Memory B cell (primary cell): ENCODE results near the gene TNIP3.

Experiments used
- ATAC-seq: fragments of 150-1000 bp; cut with Tn5 transposase; 2 replicates; pipeline ENCODE4 v1.10.0; 2021; ENCODE audit warnings: low read depth, mild to moderate bottlenecking, moderate library complexity
- DNase-seq, 2 donors: peaks; one replicate each; pipeline ENCODE4 v3.0.0; 2022; ENCODE audit warnings: low spot score in 2 of 2
- H3K27ac Mint-ChIP-seq: one replicate; pipeline ENCODE4 v1.8.0; 2022; ENCODE audit warnings: mild to moderate bottlenecking, moderate library complexity, mixed read lengths
- H3K27me3 Mint-ChIP-seq: one replicate; pipeline ENCODE4 v1.8.0; 2022; ENCODE audit warnings: mixed read lengths
- H3K36me3 Mint-ChIP-seq: one replicate; pipeline ENCODE4 v1.8.0; 2022; ENCODE audit warnings: mild to moderate bottlenecking, mixed read lengths
- H3K4me1 Mint-ChIP-seq: one replicate; pipeline ENCODE4 v1.8.0; 2022; ENCODE audit warnings: mixed read lengths
- H3K4me3 Mint-ChIP-seq: one replicate; pipeline ENCODE4 v1.8.0; 2022; ENCODE audit warnings: mild to moderate bottlenecking, moderate library complexity, mixed read lengths
- H3K9me3 Mint-ChIP-seq: one replicate; pipeline ENCODE4 v1.8.0; 2022; ENCODE audit warnings: mixed read lengths

Gene TNIP3

GRCh38 chr4:121165206-121165605 is 1.1 kb upstream of the TNIP3 start:
- H3K4me3 Mint-ChIP-seq: no peak overlapping the region
- H3K36me3 Mint-ChIP-seq: no peaks in the 10 kb centered on the region
- no peaks in the 10 kb centered on the region for H3K27me3 Mint-ChIP-seq
- no peaks in the 10 kb centered on the region for H3K4me1 Mint-ChIP-seq
- H3K9me3 Mint-ChIP-seq: no peaks in the 10 kb centered on the region
- no peak overlapping the region for H3K27ac Mint-ChIP-seq
- DNase-seq (no peak), ATAC-seq (no peak)

DNA sequence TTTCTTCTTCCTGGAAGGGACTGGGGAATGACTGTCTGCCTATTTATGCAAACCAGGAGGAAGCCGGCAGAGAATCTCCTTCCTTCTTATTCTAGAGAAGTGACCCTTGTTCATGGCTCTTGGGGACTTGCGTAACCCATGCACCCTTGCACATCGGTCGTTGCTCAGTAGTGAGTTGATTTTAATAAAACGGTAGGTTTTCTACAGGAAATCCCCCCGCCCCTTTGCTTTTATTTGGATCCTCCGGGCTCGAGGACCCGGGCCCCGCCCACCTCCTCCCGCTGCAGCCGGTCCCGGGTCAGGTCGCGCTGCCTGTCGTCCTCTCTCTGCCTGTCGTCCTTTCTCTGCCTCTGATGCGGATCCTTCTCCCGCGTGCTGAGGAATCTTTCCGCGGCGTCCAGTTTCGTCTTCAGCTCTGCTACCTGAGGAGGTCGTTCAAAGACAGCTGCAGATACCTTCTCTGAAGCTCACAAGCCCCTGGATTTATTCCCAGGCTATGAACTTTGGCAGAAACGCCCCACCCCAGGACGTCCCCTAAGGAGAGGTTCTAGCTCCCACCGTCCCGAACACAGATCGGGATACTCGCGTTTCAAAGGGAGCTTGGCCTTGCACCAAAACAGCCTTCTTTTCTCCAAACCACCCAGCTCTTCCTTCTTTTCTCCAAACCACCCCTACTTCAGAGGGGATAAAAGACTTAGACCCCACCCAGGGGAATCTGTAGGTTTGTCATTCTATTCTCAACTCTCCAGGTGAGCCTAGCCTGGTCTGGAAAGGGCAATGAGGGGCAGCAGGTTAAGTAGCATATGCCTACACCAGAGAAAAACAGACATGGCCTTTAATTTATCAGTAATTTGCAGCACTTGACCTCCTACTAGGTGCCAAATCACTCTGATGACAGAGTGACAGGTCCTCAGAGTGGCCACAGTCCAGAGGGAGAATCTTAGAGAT is 7.0 kb downstream of the TNIP3 start:
- DNase-seq (no peak), ATAC-seq (no peak)
- H3K27me3 Mint-ChIP-seq: peaks cover 5% of the 10 kb centered on the region
- H3K4me3 Mint-ChIP-seq: peak overlapping the region; percentile 59
- H3K9me3 Mint-ChIP-seq: no peaks in the 10 kb centered on the region
- H3K27ac Mint-ChIP-seq: no peak overlapping the region
- H3K36me3 Mint-ChIP-seq: no peaks in the 10 kb centered on the region
- H3K4me1 Mint-ChIP-seq: peaks cover 5% of the 10 kb centered on the region

DNA sequence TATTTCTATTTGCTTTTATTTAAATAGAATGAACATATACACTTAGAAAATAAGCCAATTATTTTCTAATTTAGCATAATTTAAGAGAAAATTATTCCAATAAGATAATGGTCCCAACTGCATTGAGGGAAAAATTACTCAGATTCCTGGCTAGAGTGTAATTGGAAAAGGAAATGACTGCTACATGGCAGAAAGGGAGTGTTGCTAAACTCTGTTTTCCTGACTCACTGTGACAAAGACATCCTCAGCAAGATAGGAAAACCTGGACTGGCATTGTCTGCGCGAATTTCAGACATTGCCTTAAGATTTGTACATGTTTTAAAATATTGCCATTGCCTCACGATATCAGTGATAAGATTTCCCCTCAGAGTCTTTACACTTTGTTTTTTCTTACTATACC is 8.2 kb downstream of the TNIP3 start:
- ATAC-seq: no peak
- Mint-ChIP-seq H3K36me3 (no peaks in the 10 kb centered on the region), H3K4me1 (peaks cover 5% of the 10 kb centered on the region), H3K27ac (no peak overlapping the region), H3K27me3 (peaks cover 5% of the 10 kb centered on the region), H3K9me3 (no peaks in the 10 kb centered on the region), H3K4me3 (no peak overlapping the region)
- no peak for DNase-seq

DNA sequence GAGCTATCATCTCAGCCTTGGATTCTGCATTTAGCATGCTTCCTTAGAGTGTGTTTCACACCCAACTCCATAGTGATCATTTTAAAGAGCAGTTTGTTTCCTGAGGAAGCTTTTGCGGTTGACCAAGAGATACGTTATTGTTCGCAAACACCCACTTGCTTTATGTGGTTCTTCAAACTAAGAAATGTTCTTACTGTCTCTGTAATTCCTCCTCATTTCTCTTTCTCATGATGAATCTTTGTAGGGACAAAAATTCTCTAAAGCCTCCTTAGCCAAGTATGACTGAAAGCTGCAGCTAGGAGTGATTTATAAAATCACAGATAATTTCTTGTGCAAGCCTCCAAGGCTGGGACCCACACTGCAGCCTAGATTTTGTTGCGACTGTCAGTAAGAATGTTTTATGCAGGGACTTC is 10.0 kb downstream of the TNIP3 start:
- DNase-seq (no peak), ATAC-seq (no peak)
- Mint-ChIP-seq H3K27me3 (peaks cover 5% of the 10 kb centered on the region), H3K4me3 (no peak overlapping the region), H3K36me3 (no peaks in the 10 kb centered on the region), H3K9me3 (no peaks in the 10 kb centered on the region), H3K27ac (no peak overlapping the region), H3K4me1 (peaks cover 5% of the 10 kb centered on the region)

DNA sequence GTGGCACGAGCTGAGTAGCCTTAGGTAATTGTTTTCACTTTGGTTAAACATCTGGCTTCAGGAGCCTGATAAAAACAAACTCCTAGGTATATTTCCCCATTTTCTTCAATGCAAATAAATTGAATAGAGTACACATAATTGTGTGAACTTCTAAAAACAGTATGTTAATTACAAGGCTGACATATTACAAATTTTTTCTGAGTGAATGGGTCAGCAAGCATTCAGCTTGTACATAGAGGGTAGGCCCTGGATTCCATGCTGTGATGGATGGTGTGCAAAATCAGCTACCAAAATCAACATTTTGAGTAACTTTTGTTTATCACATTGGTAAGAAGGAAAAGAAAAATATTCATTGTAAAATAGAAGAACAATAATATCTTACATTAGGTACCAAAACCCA is 12.2 kb downstream of the TNIP3 start:
- Mint-ChIP-seq H3K4me3 (no peak overlapping the region), H3K4me1 (peaks cover under 1% of the 10 kb centered on the region), H3K27ac (no peak overlapping the region), H3K36me3 (no peaks in the 10 kb centered on the region), H3K27me3 (peaks cover under 1% of the 10 kb centered on the region), H3K9me3 (no peaks in the 10 kb centered on the region)
- DNase-seq (no peak), ATAC-seq (no peak)

DNA sequence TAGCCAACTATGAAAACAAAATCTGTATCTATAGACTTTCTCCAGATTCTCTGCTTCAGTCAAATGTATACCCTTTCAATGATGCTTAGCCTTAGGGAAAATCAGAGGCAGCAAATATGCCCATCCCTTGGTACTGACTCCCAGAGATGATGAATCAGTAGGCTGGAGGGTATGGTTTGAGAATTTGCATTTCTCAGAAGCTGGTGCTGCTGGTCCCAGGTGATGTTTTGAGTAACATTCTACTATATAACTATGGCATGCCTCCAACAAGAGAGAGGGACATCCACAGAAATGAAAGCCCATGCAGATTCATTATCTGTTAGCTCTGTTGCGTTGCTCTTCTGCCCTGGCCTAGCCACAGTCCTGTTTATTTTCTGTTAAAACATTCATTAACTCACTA is 13.6 kb downstream of the TNIP3 start:
- Mint-ChIP-seq H3K36me3 (no peaks in the 10 kb centered on the region), H3K27ac (no peak overlapping the region), H3K9me3 (no peaks in the 10 kb centered on the region), H3K4me3 (no peak overlapping the region), H3K27me3 (no peaks in the 10 kb centered on the region), H3K4me1 (no peaks in the 10 kb centered on the region)
- ATAC-seq (no peak), DNase-seq (no peak)

GRCh38 chr4:121150003-121150402 is 14.1 kb downstream of the TNIP3 start:
- no peaks in the 10 kb centered on the region for H3K27me3 Mint-ChIP-seq
- no peak for DNase-seq
- no peaks in the 10 kb centered on the region for H3K36me3 Mint-ChIP-seq
- no peaks in the 10 kb centered on the region for H3K4me1 Mint-ChIP-seq
- ATAC-seq: no peak
- H3K9me3 Mint-ChIP-seq: no peaks in the 10 kb centered on the region
- no peak overlapping the region for H3K4me3 Mint-ChIP-seq
- no peak overlapping the region for H3K27ac Mint-ChIP-seq

- H3K36me3 Mint-ChIP-seq: no peaks in the 10 kb centered on the region
- no peak overlapping the region for H3K27ac Mint-ChIP-seq
- H3K9me3 Mint-ChIP-seq: no peaks in the 10 kb centered on the region
- no peak for ATAC-seq
- H3K4me1 Mint-ChIP-seq: no peaks in the 10 kb centered on the region
- no peak overlapping the region for H3K4me3 Mint-ChIP-seq
- no peak for DNase-seq
- H3K27me3 Mint-ChIP-seq: no peaks in the 10 kb centered on the region
These were observed 15.5 kb downstream of the TNIP3 start for GRCh38 chr4:121148621-121149020.

GRCh38 chr4:121148000-121148399 is 16.1 kb downstream of the TNIP3 start:
- Mint-ChIP-seq H3K4me1 (no peaks in the 10 kb centered on the region), H3K4me3 (no peak overlapping the region), H3K9me3 (no peaks in the 10 kb centered on the region), H3K36me3 (no peaks in the 10 kb centered on the region), H3K27ac (no peak overlapping the region), H3K27me3 (no peaks in the 10 kb centered on the region)
- ATAC-seq (no peak), DNase-seq (no peak)

DNA sequence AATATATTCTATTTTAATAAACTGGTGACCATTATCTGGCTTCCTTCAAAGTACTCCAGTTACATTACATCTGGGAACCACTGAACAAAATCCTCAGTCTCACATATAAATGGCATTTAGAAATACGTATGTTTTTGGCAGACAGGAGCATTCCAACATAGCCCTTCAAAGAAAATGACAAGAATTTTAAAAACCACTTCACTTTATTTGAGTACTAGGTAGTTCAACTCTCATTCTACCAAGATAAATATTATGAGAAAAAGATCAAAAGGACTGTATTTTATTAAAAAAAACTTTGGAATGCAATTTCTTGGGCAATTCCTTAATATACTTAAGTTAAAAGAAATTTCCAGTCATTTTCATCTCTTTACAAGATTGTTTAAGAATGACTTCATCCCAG is 17.6 kb downstream of the TNIP3 start:
- ATAC-seq (no peak), DNase-seq (no peak)
- Mint-ChIP-seq H3K4me3 (no peak overlapping the region), H3K27ac (no peak overlapping the region), H3K9me3 (no peaks in the 10 kb centered on the region), H3K27me3 (no peaks in the 10 kb centered on the region), H3K4me1 (no peaks in the 10 kb centered on the region), H3K36me3 (no peaks in the 10 kb centered on the region)

- ATAC-seq (no peak), DNase-seq (no peak)
- H3K4me1 Mint-ChIP-seq: no peaks in the 10 kb centered on the region
- no peak overlapping the region for H3K4me3 Mint-ChIP-seq
- H3K27me3 Mint-ChIP-seq: no peaks in the 10 kb centered on the region
- no peaks in the 10 kb centered on the region for H3K9me3 Mint-ChIP-seq
- no peaks in the 10 kb centered on the region for H3K36me3 Mint-ChIP-seq
- no peak overlapping the region for H3K27ac Mint-ChIP-seq
These were observed 18.7 kb downstream of the TNIP3 start for GRCh38 chr4:121145430-121145829.

- Mint-ChIP-seq H3K27ac (no peak overlapping the region), H3K4me3 (no peak overlapping the region), H3K4me1 (no peaks in the 10 kb centered on the region), H3K9me3 (no peaks in the 10 kb centered on the region), H3K27me3 (no peaks in the 10 kb centered on the region), H3K36me3 (no peaks in the 10 kb centered on the region)
- DNase-seq: no peak
- no peak for ATAC-seq
These were observed 20.1 kb downstream of the TNIP3 start for GRCh38 chr4:121144021-121144420.

- H3K36me3 Mint-ChIP-seq: no peaks in the 10 kb centered on the region
These were observed 21.0 kb downstream of the TNIP3 start for GRCh38 chr4:121143131-121143530.

GRCh38 chr4:121140716-121141460 is 23.2 kb downstream of the TNIP3 start:
- DNase-seq: no peak
- no peaks in the 10 kb centered on the region for H3K4me1 Mint-ChIP-seq
- no peaks in the 10 kb centered on the region for H3K27me3 Mint-ChIP-seq
- H3K36me3 Mint-ChIP-seq: no peaks in the 10 kb centered on the region
- no peaks in the 10 kb centered on the region for H3K9me3 Mint-ChIP-seq
- H3K4me3 Mint-ChIP-seq: no peak overlapping the region
- no peak overlapping the region for H3K27ac Mint-ChIP-seq
- no peak for ATAC-seq

More at GRCh38 chr4:121143131-121143530, 21.0 kb downstream of the TNIP3 start:
- H3K9me3 Mint-ChIP-seq: no peaks in the 10 kb centered on the region
- no peak for ATAC-seq
- no peaks in the 10 kb centered on the region for H3K27me3 Mint-ChIP-seq
- no peaks in the 10 kb centered on the region for H3K4me1 Mint-ChIP-seq
- no peak for DNase-seq
- no peak overlapping the region for H3K4me3 Mint-ChIP-seq
- H3K27ac Mint-ChIP-seq: no peak overlapping the region
